Activated CD4-positive, CD25-positive, alpha-beta regulatory T cell treated with anti-CD3 and anti-CD28 coated beads, Interleukin-2, amount 50 U/mL, for 16 hours (primary cell): Measurements from ENCODE around the gene NSD1.
A peak's percentile ranks its signal among the peaks of the same experiment; 100 is the strongest.
"Not testable (repeated sequence)": the region's sequence is repeated elsewhere in the genome, so short reads cannot be mapped to it uniquely, and the experiment has no call there.

Source experiments
- DNase-seq: peaks from one replicate; pipeline ENCODE4 v3.0.0-alpha.2; 2020; ENCODE audit warnings: low read depth, low spot score

The NSD1 gene

DNA sequence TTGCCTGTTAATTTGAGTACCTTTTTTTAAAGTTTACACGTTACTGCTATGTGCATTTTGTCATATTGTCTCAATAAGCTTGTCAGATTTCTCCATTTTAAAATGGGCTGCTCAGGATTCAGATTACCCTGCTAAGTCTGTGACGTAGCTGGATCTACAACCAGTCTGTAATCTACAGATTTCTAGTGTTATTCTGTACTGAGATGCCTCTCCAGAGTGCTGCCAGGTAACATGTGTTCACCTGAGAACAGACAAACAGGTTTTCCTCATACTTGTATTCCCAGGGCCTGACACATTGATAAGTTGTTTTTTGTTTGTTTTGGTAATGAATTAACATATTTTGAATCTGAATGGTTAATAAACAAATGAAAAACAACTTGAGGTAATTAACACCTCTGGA, 154.6 kb downstream of the NSD1 start:
- DNase-seq, result no peak

DNA sequence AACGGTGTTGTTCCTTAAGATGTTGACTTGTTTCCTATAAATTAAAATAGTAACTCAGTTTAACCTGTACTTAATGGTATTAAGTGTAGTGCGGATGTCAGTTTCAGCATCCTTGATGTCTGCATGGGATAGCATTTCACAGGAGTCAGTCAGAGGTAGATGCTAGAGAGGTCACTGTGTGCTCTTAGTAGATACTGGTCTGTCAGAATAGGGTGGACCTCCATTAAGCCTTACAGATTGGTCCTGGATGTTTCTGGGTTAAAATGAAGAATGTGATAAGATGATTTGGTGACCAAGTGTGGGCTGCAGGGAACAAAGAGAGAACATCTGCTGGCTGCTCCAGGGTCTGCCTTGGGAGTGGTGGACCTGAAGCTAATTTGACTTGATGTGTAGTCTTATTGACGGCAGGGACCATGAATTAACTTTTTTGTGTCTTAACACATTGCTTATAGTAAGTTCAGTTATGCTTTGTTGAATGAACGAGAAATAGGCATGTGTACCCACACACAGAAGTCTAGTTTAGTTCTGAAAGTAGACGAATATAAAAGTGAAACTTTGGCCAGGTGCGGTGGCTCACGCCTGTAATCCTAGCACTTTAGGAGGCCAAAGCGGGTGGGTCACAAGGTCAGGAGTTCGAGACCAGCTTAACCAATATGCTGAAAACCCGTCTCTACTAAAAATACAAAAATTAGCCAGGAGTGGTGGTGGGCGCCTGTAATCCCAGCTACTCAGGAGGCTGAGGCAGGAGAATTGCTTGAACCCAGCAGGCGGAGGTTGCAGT, 157.4 kb downstream of the NSD1 start:
- no peak for DNase-seq

DNA sequence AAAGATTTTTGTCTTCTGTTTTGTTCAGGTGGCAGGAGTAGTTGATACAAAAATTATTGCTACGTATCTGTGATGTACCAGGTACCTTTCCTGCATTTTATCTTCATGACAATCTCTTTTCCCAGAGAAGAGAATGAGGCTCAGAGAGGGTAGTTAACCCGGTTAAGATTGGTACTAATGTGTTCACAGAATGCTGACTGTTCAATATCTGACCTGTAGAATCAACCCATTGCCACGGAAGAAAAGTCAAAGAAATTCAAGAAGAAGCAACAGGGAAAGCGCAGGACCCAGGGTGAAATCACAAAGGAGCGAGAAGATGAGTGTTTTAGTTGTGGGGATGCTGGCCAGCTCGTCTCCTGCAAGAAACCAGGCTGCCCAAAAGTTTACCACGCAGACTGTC, 158.2 kb downstream of the NSD1 start:
- no peak for DNase-seq

DNA sequence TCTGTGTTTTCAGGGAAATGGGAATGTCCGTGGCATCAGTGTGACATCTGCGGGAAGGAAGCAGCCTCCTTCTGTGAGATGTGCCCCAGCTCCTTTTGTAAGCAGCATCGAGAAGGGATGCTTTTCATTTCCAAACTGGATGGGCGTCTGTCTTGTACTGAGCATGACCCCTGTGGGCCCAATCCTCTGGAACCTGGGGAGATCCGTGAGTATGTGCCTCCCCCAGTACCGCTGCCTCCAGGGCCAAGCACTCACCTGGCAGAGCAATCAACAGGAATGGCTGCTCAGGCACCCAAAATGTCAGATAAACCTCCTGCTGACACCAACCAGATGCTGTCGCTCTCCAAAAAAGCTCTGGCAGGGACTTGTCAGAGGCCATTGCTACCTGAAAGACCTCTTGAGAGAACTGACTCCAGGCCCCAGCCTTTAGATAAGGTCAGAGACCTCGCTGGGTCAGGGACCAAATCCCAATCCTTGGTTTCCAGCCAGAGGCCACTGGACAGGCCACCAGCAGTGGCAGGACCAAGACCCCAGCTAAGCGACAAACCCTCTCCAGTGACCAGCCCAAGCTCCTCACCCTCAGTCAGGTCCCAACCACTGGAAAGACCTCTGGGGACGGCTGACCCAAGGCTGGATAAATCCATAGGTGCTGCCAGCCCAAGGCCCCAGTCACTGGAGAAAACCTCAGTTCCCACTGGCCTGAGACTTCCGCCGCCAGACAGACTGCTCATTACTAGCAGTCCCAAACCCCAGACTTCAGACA, 160.4 kb downstream of the NSD1 start:
- DNase-seq, result no peak

DNA sequence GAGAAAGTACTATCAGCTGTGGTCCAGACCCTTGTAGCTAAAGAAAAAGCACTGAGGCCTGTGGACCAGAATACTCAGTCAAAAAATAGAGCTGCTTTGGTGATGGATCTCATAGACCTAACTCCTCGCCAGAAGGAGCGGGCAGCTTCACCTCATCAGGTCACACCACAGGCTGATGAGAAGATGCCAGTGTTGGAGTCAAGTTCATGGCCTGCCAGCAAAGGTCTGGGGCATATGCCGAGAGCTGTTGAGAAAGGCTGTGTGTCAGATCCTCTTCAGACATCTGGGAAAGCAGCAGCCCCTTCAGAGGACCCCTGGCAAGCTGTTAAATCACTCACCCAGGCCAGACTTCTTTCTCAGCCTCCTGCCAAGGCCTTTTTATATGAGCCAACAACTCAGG, 161.1 kb downstream of the NSD1 start:
- DNase-seq, result no peak

DNA sequence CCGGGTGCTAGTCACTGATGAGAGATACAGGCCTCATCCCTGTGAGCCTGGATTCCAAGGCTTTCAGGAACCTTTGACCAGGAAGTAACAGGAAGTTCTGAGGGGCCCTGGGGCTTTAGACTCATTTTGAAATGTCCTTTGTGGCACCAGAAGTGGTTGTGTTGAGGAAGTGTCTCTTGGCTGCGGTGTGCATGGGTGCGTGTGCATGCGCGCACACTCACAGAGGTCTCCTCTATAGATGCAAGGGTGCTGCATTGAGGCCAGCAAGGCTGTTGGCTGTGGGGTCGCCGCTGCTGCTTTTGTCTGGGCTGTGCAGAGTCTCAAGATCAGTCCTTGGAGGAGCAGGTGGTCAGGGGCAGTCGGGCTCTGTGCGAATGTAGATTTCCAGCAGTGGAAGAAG, 162.4 kb downstream of the NSD1 start:
- DNase-seq, result no peak

DNA sequence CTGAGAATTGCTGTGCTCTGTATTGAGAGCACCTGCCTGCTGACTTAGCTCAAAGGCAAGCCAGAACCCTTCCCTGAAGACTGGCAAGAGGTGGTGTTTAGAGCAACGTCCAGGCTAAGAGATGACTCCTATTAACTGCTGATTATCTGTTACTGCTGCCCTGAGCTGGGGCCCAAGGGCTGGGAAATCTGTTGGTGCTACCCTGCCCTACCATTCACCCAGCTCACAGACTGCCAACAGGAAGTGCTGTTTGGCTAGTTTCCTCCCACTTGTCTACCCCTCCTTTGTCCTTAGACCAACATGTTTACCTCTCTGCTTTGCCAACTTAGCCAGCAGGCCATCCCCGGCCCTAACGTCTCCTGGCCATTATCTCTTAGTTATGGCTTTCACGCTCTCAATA, 163.0 kb downstream of the NSD1 start:
- DNase-seq, result no peak

DNA sequence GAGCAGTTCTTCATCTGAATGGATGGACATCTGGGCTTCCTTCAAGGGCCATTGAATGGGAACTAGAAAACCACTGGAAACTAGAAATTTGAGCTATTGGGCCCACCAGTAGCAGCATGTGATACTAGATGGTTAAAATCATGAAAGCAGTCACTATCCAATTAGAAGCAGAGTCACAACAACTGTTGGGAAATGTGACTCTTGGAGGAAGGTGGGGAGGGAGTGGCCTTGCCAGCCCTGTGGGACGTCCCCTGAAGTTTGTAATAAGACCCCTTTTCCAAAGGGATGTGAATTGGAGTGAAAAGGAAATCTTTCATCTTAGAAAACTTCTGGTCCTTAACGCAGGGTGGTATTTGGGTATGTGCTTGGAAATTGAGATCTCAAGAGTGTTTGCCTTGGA, 164.3 kb downstream of the NSD1 start:
- no peak for DNase-seq

DNA sequence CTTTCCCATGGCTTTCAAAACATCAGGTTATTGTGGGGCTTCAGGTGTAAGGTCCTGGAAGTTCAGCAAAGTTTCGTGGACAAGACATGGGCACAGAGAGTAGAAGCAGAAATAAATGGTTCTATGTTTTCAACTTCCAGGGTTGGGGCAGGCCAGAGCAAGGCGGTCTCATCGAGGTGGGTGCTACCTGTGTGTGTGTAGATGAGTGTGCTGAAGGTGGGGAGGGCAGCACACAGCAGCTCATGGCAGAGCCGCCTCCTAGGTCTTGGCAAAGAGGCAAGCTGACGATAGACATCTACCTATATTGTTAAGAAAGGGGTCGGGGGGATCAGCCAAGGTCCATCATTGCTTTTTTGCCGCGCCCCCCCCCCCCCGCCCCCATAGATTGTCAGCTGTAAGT, 166.1 kb downstream of the NSD1 start:
- DNase-seq, result no peak

DNA sequence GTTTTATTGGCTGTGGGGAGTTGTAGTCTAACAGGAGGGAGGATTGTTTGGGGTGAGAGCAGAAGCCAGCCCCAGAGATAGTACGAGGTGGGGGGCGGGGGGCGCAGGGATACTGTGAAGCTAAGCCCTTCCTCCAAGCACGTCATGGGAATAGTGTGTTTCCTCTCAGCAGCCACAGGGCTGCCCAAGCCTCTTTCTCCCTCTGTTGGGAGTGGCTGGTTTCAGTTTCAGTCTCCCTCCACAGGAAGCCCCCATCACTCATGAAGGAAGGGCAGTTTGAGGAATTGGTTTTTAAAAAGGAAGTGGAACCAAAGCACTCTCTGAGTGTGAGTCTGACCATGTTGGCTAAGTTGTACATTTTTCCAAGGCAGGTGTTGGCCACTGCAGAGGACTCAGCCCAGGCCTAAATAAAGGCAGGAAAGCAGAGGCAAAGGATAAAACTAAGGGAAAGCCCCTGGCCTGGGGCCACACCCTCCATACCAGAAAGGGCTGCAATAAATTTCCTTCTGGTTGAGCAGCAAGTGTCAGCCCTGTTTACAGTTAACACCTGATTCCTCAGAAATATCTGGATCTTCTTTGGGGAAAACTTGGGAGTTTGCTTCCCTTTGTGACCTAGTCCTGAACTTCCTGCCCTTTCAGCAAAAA, 166.8 kb downstream of the NSD1 start:
- no peak for DNase-seq

DNA sequence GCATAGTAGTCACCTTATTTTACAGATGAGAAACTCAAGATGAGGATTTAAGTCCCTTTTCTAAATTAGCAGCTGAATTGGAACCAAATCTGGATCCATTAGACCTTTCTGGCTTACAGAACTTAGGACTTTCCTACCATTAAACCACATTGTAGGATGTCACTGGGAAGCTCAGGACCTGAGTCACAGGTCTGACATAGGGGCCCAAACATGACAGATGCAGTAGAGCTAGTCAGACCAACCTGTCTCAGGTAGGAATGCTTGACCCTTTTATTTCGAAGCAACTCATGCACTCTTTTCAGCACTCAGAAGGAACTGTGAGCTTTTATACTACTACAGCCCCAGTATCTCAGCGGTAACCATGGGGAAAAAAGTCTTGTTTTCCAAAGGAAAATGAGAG, 167.4 kb downstream of the NSD1 start:
- no peak for DNase-seq

DNA sequence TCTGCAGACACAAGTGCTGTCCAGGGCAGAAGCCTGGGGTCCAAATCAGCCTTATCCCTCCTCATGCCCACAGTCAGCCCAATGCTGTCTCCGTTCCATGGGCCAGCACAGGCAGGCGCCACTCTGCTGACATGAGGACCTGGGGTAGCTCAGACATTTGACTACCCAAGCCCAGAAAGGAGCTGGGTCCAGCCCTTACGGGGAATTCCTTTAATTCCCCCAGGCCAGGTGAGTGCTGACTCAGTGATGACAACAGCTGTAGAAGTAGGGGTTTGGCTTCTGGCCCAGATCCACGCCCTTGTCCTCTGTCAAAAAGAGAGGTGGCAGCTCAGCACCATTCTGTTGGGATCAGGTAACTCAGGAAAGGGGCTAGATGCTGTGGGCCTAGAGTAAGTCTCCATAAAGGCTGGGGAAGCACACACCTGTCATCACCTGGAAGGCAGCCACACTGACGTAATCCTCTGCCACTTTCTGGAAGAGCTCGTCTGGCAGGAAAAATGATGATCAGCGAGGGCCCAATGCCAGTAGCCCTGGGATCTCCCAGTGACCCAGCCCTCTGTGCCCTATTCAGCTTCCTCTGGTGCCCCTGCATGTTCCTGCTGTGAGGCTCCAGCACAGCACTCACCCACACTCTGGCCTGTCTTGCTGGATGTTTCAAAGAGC, 168.1 kb downstream of the NSD1 start:
- DNase-seq, result no peak

DNA sequence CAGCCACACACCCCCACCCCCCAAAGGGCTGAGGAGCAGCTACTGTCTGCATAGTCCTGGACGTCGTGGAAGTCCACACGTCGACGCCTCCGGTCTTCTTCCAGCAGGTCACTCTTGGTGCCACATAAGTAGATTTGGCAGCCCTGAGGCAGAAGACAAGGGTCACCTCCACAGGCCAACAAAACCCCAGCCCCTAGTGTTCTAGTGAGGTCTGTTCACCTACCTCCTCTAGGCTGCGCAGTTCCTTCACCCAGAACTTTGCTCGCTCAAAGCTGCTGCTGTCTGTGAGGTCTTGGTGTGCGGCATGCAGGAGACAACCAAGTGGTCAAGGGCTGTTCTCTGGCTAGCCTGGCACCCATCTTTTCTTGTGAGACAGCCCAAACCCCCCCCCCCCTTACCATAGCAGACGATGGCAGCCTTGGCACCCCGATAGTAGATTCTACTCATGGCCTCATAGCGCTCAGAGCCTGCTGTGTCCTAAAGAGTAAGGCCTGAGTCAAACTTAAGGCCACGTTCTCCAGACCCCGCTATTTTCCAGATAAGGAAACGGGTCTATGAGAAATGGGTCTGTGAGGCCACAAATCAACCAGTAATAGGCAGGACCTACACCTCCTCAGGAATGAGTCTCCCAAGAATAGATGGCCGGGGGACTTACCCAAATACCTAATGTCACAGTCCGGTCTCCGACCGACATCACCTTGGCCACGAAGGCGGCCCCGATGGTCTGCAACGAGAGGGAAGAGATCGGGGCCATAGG, 169.0 kb downstream of the NSD1 start:
- DNase-seq, result no peak

DNA sequence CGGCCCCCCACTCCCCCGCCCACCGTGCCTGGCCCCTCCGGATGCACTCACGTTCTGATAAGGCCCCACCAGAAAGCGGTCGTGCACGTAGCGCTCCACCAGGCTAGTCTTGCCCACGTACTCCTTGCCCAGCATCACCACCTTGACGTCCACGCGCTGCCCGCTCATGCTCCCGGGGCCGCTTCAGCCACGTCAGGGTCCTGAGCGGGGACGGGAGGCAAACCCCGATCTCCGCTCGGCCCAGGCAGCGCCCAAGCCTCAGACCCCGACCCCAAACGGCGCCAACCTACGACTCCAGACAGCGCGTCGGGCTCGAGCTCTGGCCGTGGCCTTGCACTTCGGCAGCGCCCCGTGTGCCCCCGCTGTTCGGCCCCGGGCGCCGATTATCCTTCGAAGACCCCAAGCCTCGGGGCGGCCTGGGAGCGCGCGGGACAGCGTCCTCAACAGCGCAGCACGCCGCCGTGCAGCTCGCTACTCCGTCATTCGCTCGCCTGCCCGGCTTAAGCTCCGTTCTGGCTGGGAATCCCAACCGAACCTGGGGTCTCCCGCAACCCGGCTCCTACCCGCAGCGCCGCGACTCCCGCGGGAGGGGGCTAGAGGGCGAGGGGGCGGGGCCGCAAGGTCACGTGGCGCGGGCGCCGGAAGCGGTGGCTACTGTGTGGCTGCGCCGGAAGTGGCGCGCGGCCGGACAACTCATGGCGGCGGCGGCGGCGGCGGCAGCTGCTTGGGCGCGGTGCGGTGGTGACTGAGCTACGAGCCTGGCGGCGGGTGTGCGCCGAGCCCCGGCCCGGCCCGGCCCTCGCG, 169.8 kb downstream of the NSD1 start, which contains the start of the genes PRELID1 and RAB24:
Gene PRELID1 (plus strand): TSS at position 679 of the 804 bp plus-strand sequence. CDS start 187 bp downstream, outside the sequence.
Gene RAB24 (minus strand): TSS at position 599 of the 804 bp plus-strand sequence. CDS start 431 bp downstream, at position 168.
- DNase-seq, result peak; percentile 83

DNA sequence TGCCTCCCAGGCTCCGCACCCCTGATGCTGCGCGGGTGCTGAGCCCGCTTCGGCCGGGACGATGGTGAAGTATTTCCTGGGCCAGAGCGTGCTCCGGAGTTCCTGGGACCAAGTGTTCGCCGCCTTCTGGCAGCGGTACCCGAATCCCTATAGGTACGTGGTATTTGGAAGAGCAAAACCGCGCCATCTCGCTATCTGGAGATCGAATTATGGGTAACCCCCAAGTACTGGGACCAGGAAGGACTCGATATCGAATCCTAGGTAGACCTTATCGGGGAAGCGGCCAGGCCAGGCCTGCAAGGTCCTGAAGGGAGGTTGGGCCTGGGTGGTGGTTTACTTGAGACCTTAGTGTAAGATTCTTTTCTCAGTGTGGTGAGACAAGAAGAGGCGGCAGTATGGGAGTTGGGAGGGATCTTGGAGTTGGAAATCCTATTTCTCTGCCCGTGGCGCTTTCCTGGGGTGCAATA, 170.4 kb downstream of the NSD1 start:
- no peak for DNase-seq

DNA sequence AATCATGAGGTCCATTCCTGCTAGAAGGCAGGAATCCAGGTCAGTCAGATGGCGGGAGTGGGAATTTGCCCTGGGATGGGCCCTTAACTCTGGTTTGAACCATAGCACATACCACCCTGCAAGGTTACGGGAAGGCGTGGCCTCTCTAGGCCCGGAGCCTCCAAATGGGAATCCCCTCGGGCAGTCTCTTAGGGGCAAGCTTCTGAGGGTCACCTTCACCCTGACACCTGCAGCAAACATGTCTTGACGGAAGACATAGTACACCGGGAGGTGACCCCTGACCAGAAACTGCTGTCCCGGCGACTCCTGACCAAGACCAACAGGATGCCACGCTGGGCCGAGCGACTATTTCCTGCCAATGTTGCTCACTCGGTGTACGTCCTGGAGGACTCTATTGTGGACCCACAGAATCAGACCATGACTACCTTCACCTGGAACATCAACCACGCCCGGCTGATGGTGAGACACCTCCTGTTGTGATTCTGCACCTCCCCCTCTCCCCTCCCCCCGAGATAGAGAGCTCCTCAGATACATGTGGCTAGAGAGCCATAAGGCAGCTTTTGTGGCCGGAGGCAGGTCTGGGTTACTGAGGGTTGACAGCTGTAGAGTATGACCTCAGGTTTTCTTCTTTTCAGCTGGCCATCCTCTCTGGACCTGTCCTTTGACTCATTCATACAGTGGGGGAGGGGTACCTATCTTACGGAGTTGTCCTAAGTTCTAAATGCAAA, 171.0 kb downstream of the NSD1 start:
- no peak for DNase-seq

DNA sequence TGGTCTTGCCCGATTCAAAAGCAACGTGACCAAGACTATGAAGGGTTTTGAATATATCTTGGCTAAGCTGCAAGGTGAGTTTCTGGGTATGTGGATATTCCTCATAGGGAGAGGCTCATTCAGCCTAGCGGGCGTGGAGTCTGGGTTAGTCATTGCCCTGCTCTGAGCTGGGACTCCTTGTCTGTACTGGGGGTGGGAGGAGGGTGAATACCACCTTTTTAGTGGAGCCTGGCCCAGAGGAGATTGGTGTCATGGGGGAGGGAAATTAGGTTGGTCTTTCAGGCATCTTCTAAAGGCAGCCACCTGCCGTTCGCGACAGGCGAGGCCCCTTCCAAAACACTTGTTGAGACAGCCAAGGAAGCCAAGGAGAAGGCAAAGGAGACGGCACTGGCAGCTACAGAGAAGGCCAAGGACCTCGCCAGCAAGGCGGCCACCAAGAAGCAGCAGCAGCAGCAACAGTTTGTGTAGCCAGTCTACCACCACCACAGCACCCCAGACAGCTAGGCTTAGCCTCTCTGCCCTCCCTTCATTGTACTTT, 172.6 kb downstream of the NSD1 start:
- not testable (repeated sequence) for DNase-seq

DNA sequence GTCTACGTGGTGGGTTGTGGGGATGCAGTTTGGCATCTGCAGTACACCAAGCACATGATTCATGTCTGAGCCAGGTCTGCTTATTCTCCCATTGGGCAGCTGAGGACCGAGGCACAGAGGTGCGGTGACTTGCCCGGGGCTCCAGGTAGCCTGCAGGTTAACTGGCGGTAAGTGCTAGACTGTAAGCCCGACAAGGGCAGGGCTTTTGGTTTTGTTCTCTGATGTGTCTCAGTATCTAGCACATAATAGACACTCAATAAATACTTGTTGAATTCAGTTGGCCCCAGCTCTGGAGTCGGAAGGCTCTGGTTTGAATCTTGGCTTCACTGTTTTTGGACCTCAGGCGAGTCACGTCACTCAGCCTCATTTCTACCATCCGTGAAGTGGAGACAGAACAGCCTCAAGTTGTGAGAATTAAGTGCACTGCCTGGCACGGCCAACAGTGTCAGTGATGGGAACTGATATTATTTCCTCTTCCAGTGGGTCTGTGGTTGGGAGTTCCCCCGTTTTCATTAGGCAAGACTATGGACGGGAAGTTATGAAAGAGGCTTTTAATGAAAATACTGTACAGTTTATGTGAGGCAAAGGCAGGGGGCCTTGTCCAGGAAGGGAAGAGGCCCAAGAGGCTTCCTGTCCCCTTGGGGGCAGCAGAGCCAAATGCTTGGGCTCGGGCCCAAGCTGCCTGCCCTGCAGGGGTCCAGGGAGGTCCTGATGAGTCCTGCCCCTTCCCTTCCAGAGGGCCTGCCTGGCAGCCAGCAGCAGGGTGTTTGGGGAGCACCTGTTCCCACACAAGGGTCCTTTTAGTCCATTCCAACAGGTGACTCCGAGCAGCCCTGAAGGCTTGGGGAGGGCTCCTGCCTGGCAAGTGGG, 173.3 kb downstream of the NSD1 start:
- DNase-seq, result no peak
